ENCODE results near the gene CYP4F8.

GRCh38 chr19:15587663-15588062 lies 27.4 kb upstream of the CYP4F8 start:
- TF ChIP-seq CTCF (IDR thresholded peaks at IDR 0.05; ENCODE audit: low read depth, low read length, missing input control) (no peak), YY1 (IDR thresholded peaks at IDR 0.05) (no peak), SP1 (IDR thresholded peaks at IDR 0.05) (no peak), RAD21 (IDR thresholded peaks at IDR 0.05) (no peak), TAF1 (conservative IDR thresholded peaks at IDR 0.05) (no peak), HNF4G (IDR thresholded peaks at IDR 0.05) (no peak), GABPA (IDR thresholded peaks at IDR 0.05 in 1 of 2, conservative IDR thresholded peaks at IDR 0.05 in 1 of 2) (no peak), EGR1 (IDR thresholded peaks at IDR 0.05; ENCODE audit: low read depth in 2 of 2) (no peak), ATF3 (IDR thresholded peaks at IDR 0.05) (no peak)
- TF ChIP-seq, protein P1, sequence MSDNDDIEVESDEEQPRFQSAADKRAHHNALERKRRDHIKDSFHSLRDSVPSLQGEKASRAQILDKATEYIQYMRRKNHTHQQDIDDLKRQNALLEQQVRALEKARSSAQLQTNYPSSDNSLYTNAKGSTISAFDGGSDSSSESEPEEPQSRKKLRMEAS (IDR thresholded peaks at IDR 0.05) = no peak
- TF ChIP-seq, protein P2, sequence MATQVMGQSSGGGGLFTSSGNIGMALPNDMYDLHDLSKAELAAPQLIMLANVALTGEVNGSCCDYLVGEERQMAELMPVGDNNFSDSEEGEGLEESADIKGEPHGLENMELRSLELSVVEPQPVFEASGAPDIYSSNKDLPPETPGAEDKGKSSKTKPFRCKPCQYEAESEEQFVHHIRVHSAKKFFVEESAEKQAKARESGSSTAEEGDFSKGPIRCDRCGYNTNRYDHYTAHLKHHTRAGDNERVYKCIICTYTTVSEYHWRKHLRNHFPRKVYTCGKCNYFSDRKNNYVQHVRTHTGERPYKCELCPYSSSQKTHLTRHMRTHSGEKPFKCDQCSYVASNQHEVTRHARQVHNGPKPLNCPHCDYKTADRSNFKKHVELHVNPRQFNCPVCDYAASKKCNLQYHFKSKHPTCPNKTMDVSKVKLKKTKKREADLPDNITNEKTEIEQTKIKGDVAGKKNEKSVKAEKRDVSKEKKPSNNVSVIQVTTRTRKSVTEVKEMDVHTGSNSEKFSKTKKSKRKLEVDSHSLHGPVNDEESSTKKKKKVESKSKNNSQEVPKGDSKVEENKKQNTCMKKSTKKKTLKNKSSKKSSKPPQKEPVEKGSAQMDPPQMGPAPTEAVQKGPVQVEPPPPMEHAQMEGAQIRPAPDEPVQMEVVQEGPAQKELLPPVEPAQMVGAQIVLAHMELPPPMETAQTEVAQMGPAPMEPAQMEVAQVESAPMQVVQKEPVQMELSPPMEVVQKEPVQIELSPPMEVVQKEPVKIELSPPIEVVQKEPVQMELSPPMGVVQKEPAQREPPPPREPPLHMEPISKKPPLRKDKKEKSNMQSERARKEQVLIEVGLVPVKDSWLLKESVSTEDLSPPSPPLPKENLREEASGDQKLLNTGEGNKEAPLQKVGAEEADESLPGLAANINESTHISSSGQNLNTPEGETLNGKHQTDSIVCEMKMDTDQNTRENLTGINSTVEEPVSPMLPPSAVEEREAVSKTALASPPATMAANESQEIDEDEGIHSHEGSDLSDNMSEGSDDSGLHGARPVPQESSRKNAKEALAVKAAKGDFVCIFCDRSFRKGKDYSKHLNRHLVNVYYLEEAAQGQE (IDR thresholded peaks at IDR 0.05) = no peak

Data from liver (tissue), 3 donors.